Fibroblast of skin of left quadriceps (primary cell): ENCODE measurements around the gene VPS37C.
"Not testable (repeated sequence)": the region's sequence is repeated elsewhere in the genome, so short reads cannot be mapped to it uniquely, and the experiment has no call there.

Experiments
- DNase-seq, 2 experiments: peaks; one replicate each; pipeline ENCODE4 v3.0.0-alpha.2; 2013; ENCODE audit warnings: low read depth in 2 of 2

Gene VPS37C

DNA sequence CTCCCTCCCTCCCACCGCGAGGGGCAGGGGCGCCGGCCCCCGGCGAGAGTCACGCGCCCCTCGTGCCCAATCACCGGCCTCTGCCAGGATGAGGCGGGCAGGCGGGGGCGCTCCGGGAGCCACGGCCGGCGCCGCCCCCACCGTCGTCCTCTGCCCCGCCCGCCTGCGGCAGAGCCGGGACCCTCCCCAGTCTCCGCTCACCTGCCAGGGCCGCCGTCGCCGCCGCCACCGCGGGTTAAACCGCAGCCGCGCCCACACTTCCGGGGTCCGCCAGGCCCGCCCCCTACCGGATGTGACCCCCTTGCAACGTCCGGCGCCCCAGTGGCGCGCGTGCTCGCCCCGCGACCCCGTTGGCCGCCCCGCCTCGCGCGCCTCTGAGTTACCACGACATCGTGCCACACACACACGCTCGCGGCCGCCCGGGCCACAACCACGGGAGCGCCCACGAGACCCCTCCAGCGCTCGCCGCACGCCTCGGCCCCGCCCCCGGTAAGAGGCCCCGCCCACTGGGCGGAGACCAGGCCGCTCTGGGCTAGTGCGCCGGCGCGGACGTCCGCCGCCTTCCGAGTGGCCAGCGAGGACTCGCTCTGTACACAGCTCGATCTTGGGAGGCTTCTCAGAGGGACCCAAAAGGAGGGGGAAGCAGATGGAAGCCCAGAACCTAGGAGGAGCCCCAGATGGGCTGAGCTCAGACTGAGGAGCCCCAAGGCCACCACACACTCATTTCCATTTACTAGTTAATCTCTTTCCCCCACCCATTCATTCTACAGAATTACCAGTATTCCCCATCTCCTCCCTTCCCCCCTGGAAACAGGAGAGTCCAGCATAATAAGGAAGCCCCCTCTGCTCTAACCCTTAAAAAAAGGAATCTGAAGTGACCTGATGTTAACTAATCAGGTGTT is at the start of gene VPS37C:
Gene VPS37C, minus strand, starts transcription at position 237 of the 902 bp plus-strand sequence. CDS start 22,597 bp downstream, outside the sequence.
- DNase-seq, result peak; percentile 65 to 72

DNA sequence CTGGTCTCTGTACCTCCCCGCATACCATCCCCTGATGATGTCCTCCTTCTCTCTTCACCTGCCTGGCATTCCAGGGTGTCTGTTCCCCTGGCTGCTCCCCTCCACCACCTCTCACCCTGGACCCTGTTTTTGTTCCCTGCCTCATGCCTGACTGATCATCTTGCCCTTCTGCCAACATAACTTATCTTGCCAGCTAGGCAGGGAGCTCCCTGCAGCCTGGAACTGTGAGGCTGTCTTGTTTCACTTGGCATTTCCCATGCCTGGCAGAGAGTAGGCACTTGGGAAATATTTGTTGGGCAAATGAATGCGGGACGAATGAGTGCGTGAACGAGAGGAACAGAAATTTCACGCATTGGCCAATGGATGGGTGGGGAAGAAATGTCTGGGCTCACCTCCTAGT is 49.4 kb upstream of the VPS37C start:
- DNase-seq, result not testable (repeated sequence)

DNA sequence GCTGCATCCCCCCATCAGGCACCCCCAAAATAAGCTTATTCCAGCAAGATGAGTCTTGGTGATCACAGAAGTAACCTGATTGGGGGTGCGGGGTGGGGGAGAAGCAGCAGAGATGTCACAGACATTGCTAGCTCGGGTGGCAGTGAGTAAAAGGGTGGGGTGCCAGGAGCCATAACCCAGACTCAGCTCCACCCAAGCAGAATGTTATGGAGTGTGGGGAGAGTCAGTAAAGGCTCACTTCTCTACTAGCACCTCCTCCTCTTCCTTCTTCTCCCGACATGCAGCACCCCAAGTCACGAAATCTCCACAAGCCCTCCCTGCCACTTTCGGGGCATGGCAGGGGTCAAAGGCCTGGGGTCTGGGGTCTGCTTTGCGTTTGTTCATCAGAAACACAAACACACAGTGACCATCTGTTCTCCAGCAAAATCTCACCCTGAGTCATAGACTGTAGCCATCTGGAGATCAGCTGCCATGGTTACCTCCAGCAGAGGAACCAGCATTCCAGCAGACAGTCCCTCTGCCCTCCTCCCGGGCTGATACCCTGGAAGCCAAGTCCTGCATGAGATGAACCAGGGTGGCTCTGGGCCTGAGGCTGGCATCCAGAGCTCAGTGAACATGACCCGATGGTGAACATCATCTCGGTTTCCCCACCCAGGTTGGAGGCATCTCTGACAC is 46.5 kb upstream of the VPS37C start:
- DNase-seq, result not testable (repeated sequence)

DNA sequence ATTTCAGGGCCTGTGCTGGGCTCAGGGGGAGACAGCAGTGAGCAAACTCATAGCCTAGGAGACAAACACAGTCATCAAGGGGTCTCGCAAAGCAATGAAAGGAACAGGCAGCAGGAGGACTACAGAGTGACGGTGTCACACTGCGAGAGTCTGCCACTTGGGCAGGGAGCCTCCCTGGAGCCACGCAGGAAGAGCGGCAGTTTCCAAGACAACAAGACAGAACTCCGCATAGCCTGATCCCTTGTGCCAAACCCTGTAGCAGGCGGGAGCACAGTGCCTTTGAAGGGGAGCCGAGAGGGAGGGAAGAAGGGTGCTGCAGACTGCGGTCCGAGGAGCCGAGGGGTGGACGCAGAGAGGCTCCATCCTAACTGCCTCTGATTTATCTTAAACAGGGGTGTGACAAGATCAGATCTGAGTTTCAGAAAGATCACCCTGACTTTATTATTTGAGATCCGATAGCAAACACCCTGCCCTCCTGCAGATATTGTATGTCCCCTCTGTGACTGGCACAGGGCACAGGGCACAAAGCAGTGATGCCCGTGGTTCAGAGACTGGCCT is 43.4 kb upstream of the VPS37C start:
- DNase-seq, result not testable (repeated sequence)

DNA sequence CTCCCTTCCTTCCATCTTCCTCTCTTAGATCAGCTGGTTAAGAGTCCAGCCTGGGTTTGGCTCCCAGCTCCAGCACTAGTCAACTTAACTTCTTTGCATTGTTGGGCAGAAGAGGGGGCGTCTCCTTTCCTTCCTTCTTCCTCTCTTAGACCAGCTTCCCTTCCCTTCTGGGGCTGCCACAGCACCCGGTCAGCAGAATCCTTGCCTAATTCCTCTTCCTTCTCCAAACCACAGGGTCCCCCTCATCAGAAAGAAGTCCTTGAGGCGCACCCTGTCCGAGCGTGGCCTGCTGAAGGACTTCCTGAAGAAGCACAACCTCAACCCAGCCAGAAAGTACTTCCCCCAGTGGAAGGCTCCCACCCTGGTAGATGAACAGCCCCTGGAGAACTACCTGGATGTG is 42.6 kb upstream of the VPS37C start:
- DNase-seq, result not testable (repeated sequence)

DNA sequence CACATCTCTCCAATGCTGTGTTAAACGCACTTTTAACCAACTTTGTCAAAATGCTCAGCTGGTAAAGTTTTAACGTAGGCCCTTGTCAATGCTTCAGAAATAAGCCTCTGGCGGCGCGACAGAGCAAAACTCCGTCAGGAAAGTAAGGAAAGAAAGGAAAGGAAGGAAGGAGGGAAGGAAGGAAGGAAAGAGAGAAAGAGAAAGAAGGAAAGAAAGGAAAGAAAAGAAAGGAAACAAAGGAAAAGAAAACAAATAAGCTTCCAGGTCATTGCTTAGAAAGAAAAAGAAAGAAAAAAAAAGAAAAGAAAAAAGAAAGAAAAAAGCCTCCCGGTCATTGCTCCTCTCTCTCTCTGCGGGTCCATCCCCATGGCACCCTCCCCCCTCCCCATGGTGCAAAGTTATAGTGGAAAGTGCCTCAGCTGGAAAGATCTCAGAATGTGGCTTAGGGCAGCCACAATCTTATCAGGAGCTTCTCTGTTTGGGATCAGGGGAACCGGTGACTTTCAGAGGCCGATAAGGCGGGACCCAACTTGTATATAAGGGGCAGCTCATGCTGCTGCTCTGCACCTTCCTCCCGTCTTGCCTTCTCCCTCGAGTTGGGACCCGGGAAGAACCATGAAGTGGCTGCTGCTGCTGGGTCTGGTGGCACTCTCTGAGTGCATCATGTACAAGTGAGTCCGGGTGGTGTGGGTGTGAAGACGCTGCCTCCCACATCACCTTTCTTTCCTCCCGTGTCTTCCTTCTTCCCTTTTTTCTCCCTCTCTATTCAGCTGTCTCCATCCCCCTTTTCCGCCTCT is 41.9 kb upstream of the VPS37C start, which contains the start of gene PGA3:
Gene PGA3, plus strand, starts transcription at position 566 of the 797 bp plus-strand sequence. Its CDS starts 50 bp downstream, at position 616.
- DNase-seq, result not testable (repeated sequence)

DNA sequence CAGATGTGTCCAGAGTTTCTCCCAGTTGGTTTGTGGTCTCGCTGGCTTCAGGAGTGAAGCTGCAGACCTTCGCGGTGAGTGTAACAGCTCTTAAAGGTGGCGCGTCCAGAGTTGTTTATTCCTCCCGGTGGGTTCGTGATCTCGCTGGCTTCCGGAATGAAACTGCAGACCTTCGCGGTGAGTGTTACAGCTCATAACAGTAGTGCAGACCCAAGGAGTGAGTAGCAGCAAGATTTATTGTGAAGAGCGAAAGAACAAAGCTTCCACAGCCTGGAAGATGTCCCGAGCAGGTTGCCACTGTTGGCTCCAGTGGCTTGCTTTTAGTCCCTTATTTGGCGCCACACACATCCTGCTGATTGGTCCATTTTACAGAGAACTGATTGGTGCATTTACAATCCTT is 40.2 kb upstream of the VPS37C start:
- no peak for DNase-seq

DNA sequence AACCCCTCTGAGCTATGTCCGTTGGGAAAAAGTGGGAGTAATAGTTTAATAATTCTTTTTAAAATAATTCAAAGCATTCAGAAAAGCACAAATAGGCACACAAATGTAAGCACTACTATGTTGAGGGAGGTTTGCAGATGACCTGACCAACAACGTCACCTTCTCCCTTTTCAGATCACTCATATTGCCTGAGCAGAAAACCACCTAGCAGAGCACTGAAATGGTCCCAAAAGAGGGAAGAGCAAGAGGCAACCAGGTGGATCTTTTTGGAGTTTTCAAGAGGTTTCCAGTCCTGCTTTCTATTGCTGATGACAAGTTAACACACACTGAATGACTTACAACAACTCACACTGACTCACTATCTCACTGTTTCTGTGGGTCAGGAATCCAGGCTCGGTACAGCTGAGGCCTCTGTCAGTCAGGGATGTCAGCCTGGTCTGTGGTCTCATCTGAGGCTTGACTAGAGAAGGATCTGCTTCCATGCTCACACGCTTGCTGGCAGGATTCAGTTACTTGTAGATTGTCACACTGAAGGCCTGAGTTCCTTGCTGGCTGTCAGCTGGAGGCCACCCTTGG is 37.8 kb upstream of the VPS37C start:
- DNase-seq, result no peak

DNA sequence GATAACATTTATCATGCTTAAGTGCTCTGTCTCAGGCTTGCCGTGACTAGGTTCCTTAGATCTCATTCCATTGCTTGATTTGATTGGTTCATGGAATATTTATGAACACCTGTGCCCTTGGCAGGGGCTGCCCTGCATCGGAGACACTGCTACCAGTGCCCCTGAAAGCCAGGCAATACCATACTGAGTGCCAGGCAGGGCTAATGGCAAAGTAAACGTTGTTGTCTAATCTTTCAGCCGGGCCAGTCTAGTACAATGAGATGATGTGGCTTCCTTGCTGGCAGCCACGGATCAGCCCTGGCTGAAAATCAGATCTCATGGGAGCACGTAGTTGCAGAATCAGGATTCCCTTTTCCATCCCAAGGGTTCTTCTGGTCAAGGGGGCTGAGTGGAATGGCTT is 37.1 kb upstream of the VPS37C start:
- no peak for DNase-seq

DNA sequence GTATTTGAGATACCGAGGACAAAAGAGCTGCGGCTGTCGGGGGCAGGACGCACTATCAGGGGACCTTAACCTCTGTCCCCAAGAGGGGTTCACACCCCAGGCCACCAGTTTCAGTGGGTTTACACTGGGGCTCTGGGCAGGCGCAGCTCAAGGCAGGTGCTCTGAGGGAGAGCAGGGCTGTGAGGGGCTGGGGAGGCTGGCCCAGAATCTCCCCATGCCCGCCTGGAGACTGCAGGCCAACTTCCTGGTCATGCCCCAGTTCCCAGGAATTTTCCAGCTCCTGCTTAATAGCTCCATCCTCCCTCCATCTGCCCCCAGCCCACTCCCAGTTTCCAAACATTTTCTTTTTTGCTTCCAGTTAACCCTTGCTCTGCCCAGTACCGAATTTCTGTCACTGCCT is 34.5 kb upstream of the VPS37C start:
- DNase-seq, result no peak

DNA sequence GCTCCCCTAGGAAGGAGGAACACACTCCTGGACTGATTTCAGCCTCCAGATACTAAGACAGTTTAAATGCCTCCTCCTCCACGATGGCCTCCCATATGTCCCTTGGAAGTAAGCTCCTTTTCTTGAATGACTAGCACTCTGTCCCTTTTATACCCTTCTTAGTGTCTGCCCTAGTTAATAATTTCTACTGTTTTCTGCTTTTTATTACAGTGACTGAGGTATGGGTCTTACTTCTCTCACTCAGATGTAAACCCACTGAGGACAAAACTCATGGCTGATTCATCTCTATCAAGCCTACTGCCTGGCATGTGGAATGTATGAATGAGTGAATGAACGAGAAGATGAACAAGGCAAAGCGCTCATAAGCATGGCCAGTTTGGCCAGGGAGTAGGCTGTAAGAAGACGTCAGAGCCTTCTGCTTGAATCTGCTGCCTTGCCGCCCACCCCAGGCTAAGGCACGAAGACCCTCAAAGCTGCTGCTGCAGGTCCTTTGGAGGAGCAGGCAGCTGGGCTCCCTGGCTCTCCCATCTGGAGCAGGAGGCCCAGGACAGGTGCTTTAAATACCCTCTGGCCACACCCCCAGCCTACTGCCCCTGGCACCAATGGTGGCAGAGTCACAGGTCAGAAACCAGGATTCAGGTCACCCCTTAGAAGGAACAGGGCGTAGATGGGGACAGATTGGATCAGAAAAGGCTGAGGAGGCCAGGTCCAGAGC is 33.9 kb upstream of the VPS37C start:
- no peak for DNase-seq

DNA sequence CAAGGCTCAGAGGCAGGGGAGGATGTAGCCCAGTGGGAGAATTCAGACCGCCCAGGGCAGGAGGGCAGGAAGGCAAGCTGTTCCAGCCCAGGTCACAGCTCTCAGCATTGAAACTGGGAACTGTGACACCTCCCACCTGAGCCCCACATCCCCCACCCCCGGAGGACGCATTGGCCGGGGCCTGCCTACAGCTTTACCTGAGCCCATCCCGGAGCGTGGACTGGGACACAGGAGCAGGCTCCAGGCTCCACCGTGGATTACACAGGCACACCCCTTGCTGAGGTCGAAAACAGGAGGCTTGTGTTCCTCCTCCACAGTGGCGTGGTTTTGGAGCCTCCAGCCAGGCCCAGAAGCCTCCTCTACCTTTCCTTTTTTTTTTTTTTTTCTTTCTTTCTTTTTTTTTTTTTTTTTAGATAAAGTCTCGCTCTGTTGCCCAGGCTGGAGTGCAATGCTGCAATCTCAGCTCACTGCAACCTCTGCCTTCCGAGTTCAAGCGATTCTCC is 33.0 kb upstream of the VPS37C start:
- no peak for DNase-seq

DNA sequence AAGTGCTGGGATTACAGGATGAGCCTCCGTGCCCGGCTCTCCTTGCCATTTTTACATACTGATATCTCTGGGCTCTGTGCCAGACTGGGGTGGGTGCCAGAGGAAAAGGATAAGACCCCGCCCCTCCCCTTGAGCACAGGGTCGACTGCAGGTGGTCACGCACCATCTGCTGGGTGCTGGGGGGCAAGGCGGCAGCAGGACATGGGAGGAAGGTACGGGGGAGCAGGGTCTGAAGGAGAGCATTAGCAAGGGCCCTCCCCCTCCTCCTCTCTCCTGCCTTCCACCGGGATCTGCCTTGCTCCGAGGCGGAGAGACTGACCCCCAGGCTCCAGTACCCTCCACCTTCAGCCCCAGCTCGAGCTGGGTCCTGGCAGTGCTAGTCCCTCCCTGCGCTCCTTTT is 32.4 kb upstream of the VPS37C start:
- DNase-seq, result no peak

DNA sequence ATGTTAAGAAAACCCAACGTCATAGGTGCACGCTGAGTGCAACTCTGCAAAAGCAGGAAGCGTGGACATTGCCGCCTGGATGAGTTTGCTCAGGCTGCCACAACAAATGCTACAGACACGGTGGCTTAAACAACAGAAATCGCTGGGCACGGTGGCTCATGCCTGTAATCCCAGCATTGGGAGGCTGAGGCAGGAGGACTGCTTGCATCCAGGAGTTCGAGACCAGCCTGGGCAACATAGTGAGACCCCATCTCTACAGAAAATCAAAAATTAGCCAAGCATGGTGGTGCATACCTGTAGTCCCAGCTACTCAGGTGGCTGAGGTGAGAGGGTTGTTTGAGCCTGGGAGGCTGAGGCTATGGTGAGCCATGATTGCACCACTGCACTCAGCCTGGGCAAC is 28.7 kb upstream of the VPS37C start:
- DNase-seq, result no peak

DNA sequence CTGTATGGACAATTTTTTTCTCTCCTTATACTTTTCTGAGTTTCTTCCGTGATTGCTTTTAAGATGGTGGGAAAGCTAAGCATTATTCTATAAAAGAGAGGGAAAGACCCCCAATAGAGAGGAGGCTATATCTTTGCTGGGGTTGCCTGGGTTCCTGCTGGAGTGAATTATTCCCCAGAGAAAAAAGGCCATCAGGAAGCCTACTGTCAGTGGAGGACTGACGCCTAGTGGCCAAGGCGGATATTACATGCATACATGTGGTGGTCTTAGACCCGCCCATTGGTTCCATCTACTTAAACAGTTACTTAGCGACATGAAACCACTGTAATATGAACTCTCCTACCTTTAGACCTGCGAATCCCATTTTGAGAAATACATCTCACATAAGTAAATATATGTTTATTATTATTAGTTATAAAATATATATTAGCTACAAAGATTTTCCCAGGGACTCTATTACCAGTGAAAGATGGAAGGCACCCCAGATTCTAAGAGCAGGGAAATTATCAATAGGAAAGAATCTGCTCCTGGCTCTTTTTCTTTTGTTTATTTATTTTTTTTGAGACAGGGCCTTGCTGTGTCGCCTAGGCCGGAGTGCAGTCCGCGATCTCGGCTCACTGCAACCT is 26.4 kb upstream of the VPS37C start:
- DNase-seq, result peak; percentile 35 to 46

DNA sequence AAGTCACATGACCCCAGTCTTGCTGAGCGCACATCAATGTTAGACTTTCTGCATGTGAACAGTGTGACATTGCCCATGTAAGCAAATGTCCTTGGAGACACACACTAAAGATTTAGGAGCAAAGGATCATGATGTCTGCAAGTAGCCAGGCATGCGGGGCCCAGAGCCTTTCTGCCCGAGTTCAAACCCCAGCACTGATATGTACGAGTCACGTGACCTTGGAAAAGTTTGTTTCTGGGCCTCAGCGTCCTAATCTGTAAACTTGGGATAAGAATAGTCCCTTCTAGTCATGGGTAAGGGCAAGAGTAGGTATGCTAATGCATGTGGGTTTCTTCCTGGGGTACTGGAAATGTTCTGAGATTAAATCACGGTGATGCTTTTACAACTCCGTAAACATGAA is 25.3 kb upstream of the VPS37C start:
- no peak for DNase-seq

DNA sequence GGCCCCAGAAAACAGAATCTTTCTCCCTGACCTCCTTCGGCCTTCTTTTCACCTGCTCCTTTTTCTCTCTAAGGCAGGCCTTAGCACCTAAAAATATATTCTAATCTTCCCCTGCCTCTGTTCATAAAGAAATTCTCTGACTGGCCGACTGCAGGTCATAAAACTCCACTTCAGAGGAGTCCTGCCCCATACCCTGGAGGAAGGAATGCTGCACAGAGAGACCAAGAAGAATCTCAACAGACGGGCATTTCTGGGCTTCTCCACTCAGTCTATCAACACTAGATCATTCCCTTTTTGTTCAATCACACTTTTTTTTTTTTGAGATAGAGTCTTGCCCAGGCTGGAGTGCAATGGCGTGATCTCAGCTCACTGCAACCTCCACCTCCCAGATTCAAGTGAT is 22.4 kb upstream of the VPS37C start:
- DNase-seq, result no peak

DNA sequence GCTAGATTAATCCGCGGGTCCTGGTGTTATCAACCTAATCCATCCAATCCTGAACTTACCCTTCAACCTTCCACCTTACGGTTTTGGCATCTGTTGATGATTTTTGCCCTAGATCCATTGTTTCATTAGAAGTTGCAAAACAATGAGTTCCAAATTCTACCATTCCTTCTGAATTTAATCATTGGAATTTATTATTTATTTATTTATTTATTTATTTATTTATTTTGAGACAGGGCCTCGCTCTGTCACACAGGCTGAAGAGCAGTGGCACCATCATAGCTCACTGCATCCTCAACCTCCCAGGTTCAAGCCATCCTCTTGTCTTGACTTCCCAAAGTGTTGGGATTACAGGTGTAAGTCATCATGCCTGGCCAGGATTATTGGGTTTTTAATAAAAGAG is 20.3 kb upstream of the VPS37C start:
- no peak for DNase-seq

DNA sequence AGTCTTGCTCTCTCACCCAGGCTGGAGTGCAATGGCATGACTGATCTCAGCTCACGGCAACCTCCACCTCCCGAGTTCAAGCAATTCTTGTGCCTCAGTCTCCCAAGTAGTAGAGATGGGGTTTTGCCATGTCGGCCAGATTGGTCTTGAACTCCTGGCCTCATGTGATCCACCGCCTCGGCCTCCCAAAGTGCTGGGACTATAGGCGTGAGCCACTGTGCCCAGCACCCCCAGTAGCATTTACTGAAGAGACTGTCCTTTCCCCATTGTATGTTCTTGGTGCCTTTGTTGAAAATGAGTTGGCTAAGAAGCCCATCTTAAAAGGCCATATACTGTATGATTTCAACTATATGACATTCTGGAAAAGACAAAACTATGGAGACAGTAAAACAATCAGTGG is 19.0 kb upstream of the VPS37C start:
- not testable (repeated sequence) for DNase-seq

DNA sequence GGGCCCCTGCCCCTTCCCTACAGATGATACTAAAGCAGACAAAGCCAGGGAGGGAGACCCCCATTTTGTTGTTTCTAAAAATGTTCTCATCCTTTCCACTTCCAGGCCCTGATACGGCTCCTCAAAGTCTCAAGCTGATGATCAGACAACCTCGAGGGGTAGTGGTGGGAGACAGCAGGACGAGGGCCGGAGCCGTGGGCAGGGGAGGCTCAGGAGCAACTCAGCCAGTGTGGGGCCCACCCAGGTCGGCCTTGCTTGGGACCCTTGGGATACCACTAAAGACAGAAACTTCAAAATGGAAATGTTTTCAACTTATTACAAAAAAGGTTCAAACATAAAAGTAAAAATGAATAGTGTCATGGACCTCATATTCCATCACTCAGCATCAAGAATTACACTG is 15.2 kb upstream of the VPS37C start:
- no peak for DNase-seq
